ENCODE measurements around the gene PDCD1LG2. TPM values are rescaled to one million over a fixed set of nuclear protein-coding genes. Genes with fewer than 3 reads are reported as not detected.

PDCD1LG2 gene
- total and polyA plus RNA-seq, 2 experiments from 2014 or later: not detected

GRCh38 chr9:5518171-5518936, 8.0 kb downstream of the PDCD1LG2 start:
- no peaks in the 10 kb centered on the region for H3K9me3 ChIP-seq (ENCODE audit: low read depth)
- no peak overlapping the region for H3K4me2 ChIP-seq
- no peaks in the 10 kb centered on the region for H3K36me3 ChIP-seq (replicated peaks; ENCODE audit: insufficient read depth, low read depth)
- no peak overlapping the region for H2AFZ ChIP-seq
- H3K4me1 ChIP-seq (ENCODE audit: insufficient read depth): no peaks in the 10 kb centered on the region
- no peaks in the 10 kb centered on the region for H3K27me3 ChIP-seq
- no peaks in the 10 kb centered on the region for H3K9me2 ChIP-seq (replicated peaks; ENCODE audit: insufficient read depth)
- H3K27ac ChIP-seq: no peak overlapping the region
- H3K4me3 ChIP-seq: no peak overlapping the region
- H4K20me1 ChIP-seq (ENCODE audit: insufficient read depth, poor library complexity, severe bottlenecking): no peaks in the 10 kb centered on the region
- TF ChIP-seq EZH2phosphoT487 (IDR thresholded peaks at IDR 0.05; ENCODE audit: low read depth, severe bottlenecking, unreplicated experiment) (no peak), EZH2 (IDR thresholded peaks at IDR 0.05; ENCODE audit: borderline replicate concordance) (no peak)
- TF ChIP-seq, protein P1, sequence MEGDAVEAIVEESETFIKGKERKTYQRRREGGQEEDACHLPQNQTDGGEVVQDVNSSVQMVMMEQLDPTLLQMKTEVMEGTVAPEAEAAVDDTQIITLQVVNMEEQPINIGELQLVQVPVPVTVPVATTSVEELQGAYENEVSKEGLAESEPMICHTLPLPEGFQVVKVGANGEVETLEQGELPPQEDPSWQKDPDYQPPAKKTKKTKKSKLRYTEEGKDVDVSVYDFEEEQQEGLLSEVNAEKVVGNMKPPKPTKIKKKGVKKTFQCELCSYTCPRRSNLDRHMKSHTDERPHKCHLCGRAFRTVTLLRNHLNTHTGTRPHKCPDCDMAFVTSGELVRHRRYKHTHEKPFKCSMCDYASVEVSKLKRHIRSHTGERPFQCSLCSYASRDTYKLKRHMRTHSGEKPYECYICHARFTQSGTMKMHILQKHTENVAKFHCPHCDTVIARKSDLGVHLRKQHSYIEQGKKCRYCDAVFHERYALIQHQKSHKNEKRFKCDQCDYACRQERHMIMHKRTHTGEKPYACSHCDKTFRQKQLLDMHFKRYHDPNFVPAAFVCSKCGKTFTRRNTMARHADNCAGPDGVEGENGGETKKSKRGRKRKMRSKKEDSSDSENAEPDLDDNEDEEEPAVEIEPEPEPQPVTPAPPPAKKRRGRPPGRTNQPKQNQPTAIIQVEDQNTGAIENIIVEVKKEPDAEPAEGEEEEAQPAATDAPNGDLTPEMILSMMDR (IDR thresholded peaks at IDR 0.05; ENCODE audit: poor library complexity): no peak
- WGBS (ENCODE audit: low lambda C conversion rate, missing lambda C conversion rate): 48% methylated on average over 2 of the region's 2 CpGs
- no peak for DNase-seq (ENCODE audit: low spot score)
- no peaks in the 10 kb centered on the region for H3K79me2 ChIP-seq

- Histone ChIP-seq H3K79me2 (no peaks in the 10 kb centered on the region), H3K4me2 (no peak overlapping the region), H2AFZ (no peak overlapping the region), H3K9me3 (ENCODE audit: low read depth) (no peaks in the 10 kb centered on the region), H3K27me3 (no peaks in the 10 kb centered on the region), H3K4me1 (ENCODE audit: insufficient read depth) (no peaks in the 10 kb centered on the region), H3K36me3 (replicated peaks; ENCODE audit: insufficient read depth, low read depth) (no peaks in the 10 kb centered on the region), H4K20me1 (ENCODE audit: insufficient read depth, poor library complexity, severe bottlenecking) (no peaks in the 10 kb centered on the region), H3K27ac (no peak overlapping the region), H3K4me3 (no peak overlapping the region), H3K9me2 (replicated peaks; ENCODE audit: insufficient read depth) (no peaks in the 10 kb centered on the region)
- no peak for DNase-seq (ENCODE audit: low spot score)
- TF ChIP-seq EZH2 (IDR thresholded peaks at IDR 0.05; ENCODE audit: borderline replicate concordance) (no peak), EZH2phosphoT487 (IDR thresholded peaks at IDR 0.05; ENCODE audit: low read depth, severe bottlenecking, unreplicated experiment) (no peak)
- TF ChIP-seq, protein P1 (IDR thresholded peaks at IDR 0.05; ENCODE audit: poor library complexity): no peak
- 87% methylated on average over 2 of the region's 2 CpGs for WGBS (ENCODE audit: low lambda C conversion rate, missing lambda C conversion rate)
Measured at GRCh38 chr9:5518937-5519319, 8.6 kb downstream of the PDCD1LG2 start.

GRCh38 chr9:5524090-5524489, 13.8 kb downstream of the PDCD1LG2 start:
- Histone ChIP-seq H4K20me1 (ENCODE audit: insufficient read depth, poor library complexity, severe bottlenecking) (no peaks in the 10 kb centered on the region), H3K79me2 (no peaks in the 10 kb centered on the region), H2AFZ (no peak overlapping the region), H3K4me3 (no peak overlapping the region), H3K4me1 (ENCODE audit: insufficient read depth) (no peaks in the 10 kb centered on the region), H3K36me3 (replicated peaks; ENCODE audit: insufficient read depth, low read depth) (no peaks in the 10 kb centered on the region), H3K9me3 (ENCODE audit: low read depth) (no peaks in the 10 kb centered on the region), H3K27ac (no peak overlapping the region), H3K9me2 (replicated peaks; ENCODE audit: insufficient read depth) (no peaks in the 10 kb centered on the region), H3K27me3 (no peaks in the 10 kb centered on the region), H3K4me2 (no peak overlapping the region)
- TF ChIP-seq, protein P1 (IDR thresholded peaks at IDR 0.05; ENCODE audit: poor library complexity): no peak
- TF ChIP-seq EZH2phosphoT487 (IDR thresholded peaks at IDR 0.05; ENCODE audit: low read depth, severe bottlenecking, unreplicated experiment) (no peak), EZH2 (IDR thresholded peaks at IDR 0.05; ENCODE audit: borderline replicate concordance) (no peak)
- WGBS (ENCODE audit: low lambda C conversion rate, missing lambda C conversion rate): 92% methylated on average over 4 of the region's 4 CpGs
- DNase-seq (ENCODE audit: low spot score): no peak

All from hepatocyte (in vitro differentiated cells).